IPS-20b (cell line): ENCODE measurements around the gene PRUNE2.
A peak's percentile ranks its signal among the peaks of the same experiment; 100 is the strongest.
"Not testable (repeated sequence)": the region's sequence is repeated elsewhere in the genome, so short reads cannot be mapped to it uniquely, and the experiment has no call there.

ENCODE experiments used
- H3K27ac ChIP-seq: one replicate; pipeline ENCODE4 v1.5.1; 2013; ENCODE audit warnings: low read length
- H3K27me3 ChIP-seq: 2 replicates; pipeline ENCODE4 v1.6.1; 2013; ENCODE audit warnings: mild to moderate bottlenecking, low read length, inconsistent platforms; ENCODE audit not compliant: insufficient read depth
- H3K36me3 ChIP-seq: 2 replicates; pipeline ENCODE4 v1.6.1; 2013; ENCODE audit warnings: low read depth, mild to moderate bottlenecking, inconsistent platforms, low read length, moderate library complexity; ENCODE audit not compliant: insufficient read depth
- H3K4me1 ChIP-seq: 2 replicates; pipeline ENCODE4 v1.6.1; 2013; ENCODE audit warnings: mild to moderate bottlenecking, control low read depth, inconsistent platforms, low read length, moderate library complexity; ENCODE audit not compliant: insufficient read depth
- H3K4me3 ChIP-seq: 2 replicates; pipeline ENCODE4 v1.5.1; 2013; ENCODE audit warnings: mild to moderate bottlenecking, low read length, inconsistent platforms
- H3K9ac ChIP-seq: 2 replicates; pipeline ENCODE4 v1.6.1; 2013; ENCODE audit warnings: low read depth, mild to moderate bottlenecking, inconsistent platforms, low read length, moderate library complexity
- H3K9me3 ChIP-seq: 2 replicates; pipeline ENCODE4 v1.6.1; 2013; ENCODE audit warnings: mild to moderate bottlenecking, low read depth, low read length, inconsistent platforms; ENCODE audit not compliant: insufficient read depth

The PRUNE2 gene, protein sequence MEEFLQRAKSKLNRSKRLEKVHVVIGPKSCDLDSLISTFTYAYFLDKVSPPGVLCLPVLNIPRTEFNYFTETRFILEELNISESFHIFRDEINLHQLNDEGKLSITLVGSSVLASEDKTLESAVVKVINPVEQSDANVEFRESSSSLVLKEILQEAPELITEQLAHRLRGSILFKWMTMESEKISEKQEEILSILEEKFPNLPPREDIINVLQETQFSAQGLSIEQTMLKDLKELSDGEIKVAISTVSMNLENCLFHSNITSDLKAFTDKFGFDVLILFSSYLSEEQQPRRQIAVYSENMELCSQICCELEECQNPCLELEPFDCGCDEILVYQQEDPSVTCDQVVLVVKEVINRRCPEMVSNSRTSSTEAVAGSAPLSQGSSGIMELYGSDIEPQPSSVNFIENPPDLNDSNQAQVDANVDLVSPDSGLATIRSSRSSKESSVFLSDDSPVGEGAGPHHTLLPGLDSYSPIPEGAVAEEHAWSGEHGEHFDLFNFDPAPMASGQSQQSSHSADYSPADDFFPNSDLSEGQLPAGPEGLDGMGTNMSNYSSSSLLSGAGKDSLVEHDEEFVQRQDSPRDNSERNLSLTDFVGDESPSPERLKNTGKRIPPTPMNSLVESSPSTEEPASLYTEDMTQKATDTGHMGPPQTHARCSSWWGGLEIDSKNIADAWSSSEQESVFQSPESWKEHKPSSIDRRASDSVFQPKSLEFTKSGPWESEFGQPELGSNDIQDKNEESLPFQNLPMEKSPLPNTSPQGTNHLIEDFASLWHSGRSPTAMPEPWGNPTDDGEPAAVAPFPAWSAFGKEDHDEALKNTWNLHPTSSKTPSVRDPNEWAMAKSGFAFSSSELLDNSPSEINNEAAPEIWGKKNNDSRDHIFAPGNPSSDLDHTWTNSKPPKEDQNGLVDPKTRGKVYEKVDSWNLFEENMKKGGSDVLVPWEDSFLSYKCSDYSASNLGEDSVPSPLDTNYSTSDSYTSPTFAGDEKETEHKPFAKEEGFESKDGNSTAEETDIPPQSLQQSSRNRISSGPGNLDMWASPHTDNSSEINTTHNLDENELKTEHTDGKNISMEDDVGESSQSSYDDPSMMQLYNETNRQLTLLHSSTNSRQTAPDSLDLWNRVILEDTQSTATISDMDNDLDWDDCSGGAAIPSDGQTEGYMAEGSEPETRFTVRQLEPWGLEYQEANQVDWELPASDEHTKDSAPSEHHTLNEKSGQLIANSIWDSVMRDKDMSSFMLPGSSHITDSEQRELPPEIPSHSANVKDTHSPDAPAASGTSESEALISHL (N-terminal part only)

DNA sequence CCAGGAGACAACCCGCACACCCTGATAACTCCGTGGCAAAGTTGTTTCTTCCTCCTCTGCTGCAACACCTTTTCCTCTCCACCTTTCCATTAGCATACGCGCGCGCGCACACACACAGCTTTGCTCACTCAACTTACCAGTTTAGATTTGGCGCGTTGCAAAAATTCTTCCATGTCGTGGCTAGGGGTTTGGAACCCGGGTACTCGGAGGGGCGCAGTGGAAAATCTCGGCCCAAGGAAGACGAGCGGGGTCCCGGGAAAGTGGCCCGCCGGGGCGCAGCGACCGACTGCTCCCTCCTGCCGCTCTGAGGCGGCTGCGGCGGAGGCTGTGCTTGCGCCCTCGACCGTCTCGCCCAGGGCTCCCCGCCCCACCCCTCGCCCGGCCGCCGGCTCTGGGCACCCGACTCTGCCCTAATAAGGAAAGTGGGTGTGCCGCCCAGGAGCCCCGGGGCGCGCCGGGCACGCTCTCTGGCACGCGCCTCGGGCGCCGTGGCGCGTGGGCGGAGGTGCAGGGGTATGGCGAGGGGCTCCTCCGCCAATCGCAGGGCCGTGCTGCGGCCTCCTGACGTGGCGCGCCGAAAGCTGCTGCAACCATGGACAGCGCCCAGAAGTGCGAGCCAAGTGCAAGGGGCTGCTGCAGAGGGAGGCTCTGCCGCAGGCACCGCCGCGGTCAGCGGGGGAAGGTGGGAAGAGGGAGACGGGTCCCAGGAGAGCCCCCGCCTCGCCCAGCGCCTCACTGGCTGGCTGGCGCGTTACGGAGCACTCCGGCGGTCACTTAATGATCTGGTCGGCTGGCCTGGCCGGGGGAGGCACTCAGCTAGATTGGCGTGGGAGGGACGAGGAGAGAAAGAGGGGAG is at the start of gene PRUNE2:
PRUNE2 (minus strand) TSS at position 324 of the 856 bp plus-strand sequence; CDS start at position 173, 151 bp downstream.
- H3K9ac ChIP-seq, result peak within 1 kb of the TSS; percentile 89
- peak within 1 kb of the TSS; percentile 28 for H3K27ac ChIP-seq
- H3K4me1 ChIP-seq, result peaks cover 3% of the 10 kb centered on the region; the same call in 1 of the 2 replicates
- H3K4me3 ChIP-seq, result peak within 1 kb of the TSS; percentile 97
- peaks cover 50% of the 10 kb centered on the region for H3K27me3 ChIP-seq
- no peaks in the 10 kb centered on the region for H3K36me3 ChIP-seq
- no peaks in the 10 kb centered on the region for H3K9me3 ChIP-seq

DNA sequence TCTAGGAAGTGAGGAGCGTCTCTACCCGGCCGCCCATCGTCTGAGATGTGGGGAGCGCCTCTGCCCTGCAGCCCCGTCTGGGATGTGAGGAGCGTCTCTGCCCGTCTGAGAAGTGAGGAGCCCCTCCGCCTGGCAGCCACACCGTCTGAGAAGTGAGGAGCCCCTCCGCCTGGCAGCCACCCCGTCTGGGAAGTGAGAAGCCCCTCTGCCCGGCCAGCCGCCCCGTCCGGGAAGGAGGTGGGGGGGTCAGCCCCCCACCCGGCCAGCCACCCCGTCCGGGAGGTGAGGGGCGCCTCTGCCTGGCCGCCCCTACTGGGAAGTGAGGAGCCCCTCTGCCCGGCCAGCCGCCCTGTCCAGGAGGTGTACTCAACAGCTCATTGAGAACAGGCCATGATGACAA is 49.5 kb upstream of the PRUNE2 start:
- not testable (repeated sequence) for H3K4me3 ChIP-seq, H3K27me3 ChIP-seq, H3K36me3 ChIP-seq, H3K4me1 ChIP-seq, H3K9ac ChIP-seq, H3K27ac ChIP-seq, H3K9me3 ChIP-seq

DNA sequence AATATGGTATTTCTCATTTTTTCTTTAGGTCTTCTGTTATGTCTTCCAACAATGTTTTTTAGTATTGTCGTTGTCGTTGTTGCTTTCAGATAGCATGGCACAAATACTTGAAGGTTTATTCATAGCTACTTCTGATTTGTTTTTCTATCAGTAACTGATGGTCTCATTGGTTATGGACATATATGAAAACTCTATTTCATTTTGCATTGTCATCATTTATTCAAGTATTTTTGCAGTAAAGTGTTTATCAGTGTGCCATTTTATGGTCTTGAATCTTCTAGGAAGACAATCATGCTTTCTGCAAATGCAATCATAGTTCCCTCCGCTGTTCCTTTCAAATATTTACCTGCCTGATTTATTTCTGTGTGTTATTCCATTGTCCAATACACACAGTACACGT is 44.0 kb upstream of the PRUNE2 start:
- no peaks in the 10 kb centered on the region for H3K36me3 ChIP-seq
- no peak overlapping the region for H3K4me3 ChIP-seq
- H3K27ac ChIP-seq, result no peak overlapping the region
- no peaks in the 10 kb centered on the region for H3K27me3 ChIP-seq
- no peak overlapping the region for H3K9ac ChIP-seq
- no peaks in the 10 kb centered on the region for H3K4me1 ChIP-seq
- H3K9me3 ChIP-seq, result no peaks in the 10 kb centered on the region

DNA sequence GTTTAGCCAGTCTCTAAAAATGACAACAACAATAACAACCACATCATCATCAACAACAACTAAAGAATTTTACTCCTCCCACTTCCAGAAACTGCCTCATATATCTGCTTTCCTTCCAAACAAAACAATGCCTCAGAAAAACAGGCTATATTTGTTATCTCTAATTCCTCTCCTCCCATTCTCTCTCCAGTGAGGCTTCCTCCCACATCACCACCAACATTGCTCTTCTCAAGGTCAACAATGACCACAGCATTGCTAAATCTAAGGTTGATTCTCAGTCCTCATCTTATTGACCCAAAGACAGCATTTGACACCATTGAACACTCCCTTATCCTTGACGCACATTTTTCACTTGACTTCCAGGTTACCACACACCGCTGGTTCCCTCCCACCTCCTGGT is 38.1 kb upstream of the PRUNE2 start:
- Histone ChIP-seq H3K4me3 (no peak overlapping the region), H3K36me3 (no peaks in the 10 kb centered on the region), H3K4me1 (no peaks in the 10 kb centered on the region), H3K9ac (no peak overlapping the region), H3K27ac (no peak overlapping the region), H3K9me3 (no peaks in the 10 kb centered on the region), H3K27me3 (no peaks in the 10 kb centered on the region)

DNA sequence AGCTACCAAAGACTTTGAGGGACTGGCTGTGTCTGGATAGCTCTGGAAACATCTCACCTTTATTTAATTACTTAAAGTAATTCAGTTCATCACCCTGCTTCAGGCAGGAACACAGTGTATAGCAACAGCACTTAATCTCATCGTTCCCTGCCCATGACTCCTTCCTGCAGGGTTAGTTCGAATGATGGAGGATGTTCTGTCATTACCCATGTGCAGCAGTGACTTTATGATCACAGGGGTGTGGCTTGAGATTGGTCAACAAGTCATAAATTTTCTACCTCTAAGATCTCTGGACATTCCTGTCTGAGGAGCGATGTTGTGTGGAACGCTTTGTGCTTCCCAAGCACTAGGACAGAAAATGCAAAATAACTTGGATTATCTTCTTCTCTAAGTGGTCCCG is 37.1 kb upstream of the PRUNE2 start:
- H3K27ac ChIP-seq, result no peak overlapping the region

DNA sequence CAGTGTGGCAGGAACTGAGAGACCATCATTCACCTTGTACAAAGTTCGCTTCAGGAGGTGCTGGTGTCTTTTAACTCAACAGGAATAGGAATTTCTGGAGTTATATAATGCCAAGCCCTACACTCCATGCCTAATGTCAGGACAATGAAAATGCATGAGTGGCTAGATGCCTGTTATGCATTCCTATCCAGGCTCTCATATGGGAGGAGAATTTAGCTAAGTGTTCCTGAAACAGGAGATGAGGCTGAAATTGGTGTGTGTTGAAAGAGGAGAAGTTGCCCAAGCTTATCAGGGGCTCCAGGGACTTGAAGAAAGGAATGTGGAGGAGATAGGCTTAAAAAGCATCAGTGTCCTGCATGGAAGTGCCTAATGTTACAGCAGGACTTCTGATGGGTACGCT is 26.8 kb upstream of the PRUNE2 start:
- Histone ChIP-seq H3K4me3 (no peak overlapping the region), H3K9ac (no peak overlapping the region), H3K9me3 (no peaks in the 10 kb centered on the region), H3K4me1 (no peaks in the 10 kb centered on the region), H3K27ac (no peak overlapping the region), H3K36me3 (no peaks in the 10 kb centered on the region), H3K27me3 (no peaks in the 10 kb centered on the region)

More for the DNA sequence above, 37.1 kb upstream of the PRUNE2 start:
- no peak overlapping the region for H3K4me3 ChIP-seq
- H3K27me3 ChIP-seq, result no peaks in the 10 kb centered on the region
- H3K4me1 ChIP-seq, result no peaks in the 10 kb centered on the region
- no peak overlapping the region for H3K9ac ChIP-seq
- no peaks in the 10 kb centered on the region for H3K9me3 ChIP-seq
- no peaks in the 10 kb centered on the region for H3K36me3 ChIP-seq

DNA sequence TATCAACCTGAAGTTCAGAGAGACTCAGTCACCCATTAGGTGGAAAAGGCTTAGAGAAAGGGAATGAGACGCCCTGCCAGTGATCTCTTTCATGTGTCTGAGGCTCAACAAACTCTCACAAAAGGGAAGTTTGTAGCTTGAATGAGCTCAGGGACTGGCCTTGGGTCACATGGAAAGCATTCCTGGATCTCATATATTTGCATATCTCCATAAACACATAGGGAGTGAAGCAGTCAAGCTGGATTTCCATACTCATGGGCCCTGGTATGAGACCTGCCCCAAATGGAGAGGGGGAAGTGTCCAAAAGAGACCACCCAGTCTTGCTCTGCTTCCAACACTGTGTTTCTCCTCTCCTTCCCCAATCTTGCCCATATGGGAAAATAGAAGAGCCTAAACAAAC is 26.4 kb upstream of the PRUNE2 start:
- Histone ChIP-seq H3K9ac (no peak overlapping the region), H3K4me1 (no peaks in the 10 kb centered on the region), H3K9me3 (no peaks in the 10 kb centered on the region), H3K27me3 (no peaks in the 10 kb centered on the region), H3K27ac (no peak overlapping the region), H3K4me3 (no peak overlapping the region), H3K36me3 (no peaks in the 10 kb centered on the region)

DNA sequence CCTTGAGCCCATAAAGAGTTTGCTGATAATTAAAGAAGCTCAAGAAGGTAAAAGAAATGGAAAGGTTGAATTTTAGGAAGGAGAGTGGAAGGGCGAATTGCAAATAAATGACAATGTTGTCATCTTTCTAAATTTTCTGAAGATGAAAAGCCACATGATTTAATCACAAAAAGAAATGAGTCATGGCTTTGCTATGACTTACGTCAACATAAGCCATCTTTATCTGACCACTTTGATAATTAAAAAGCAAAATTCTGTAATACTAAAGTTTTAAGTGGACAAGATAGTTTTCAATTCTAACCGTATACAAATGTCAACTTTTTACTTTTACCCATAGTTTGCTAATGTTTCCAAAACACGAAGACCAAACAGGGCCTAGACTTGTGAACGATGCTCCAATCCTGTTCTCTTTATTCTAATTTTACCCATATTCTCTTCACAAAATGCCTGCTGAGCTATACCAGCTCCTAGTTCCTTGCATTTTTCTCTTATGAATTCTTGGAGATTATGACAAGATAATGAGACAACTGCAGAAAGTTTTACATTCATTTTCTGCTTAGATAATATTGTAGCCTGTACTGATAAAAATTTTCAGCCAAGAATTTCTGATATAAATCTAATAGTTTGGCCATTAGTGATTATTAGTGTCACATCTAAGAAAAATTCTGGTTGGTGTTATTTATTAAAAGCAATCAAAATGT is 21.8 kb upstream of the PRUNE2 start:
- H3K4me1 ChIP-seq, result no peaks in the 10 kb centered on the region
- 0 out of 2 replicates have a peak, but pooled peaks cover 9% of the 10 kb centered on the region for H3K9me3 ChIP-seq
- H3K27me3 ChIP-seq, result no peaks in the 10 kb centered on the region
- no peak overlapping the region for H3K9ac ChIP-seq
- H3K4me3 ChIP-seq, result no peak overlapping the region
- H3K36me3 ChIP-seq, result no peaks in the 10 kb centered on the region
- no peak overlapping the region for H3K27ac ChIP-seq

DNA sequence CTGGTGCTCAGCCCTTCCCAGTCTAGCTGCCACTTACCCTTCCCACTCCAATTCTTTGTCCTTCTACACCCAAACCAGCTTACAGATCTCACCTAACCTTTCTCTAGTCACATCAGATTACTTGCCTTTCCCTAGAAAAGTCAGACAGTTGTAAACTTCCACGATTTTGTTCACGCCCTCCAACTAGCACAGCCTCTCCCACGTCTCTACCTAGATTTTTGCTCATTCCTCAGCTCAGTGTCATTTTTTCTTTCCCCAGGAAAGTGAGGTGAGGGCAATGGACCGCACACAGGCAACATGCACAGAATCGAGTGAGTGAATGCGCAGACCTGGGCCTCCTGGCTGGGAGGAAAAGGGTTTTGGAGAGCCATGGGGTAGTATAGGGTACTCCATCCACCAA is 20.9 kb upstream of the PRUNE2 start:
- Histone ChIP-seq H3K36me3 (no peaks in the 10 kb centered on the region), H3K4me1 (no peaks in the 10 kb centered on the region), H3K9ac (no peak overlapping the region), H3K27me3 (no peaks in the 10 kb centered on the region), H3K4me3 (no peak overlapping the region), H3K27ac (no peak overlapping the region), H3K9me3 (0 out of 2 replicates have a peak, but pooled peaks cover 9% of the 10 kb centered on the region)

DNA sequence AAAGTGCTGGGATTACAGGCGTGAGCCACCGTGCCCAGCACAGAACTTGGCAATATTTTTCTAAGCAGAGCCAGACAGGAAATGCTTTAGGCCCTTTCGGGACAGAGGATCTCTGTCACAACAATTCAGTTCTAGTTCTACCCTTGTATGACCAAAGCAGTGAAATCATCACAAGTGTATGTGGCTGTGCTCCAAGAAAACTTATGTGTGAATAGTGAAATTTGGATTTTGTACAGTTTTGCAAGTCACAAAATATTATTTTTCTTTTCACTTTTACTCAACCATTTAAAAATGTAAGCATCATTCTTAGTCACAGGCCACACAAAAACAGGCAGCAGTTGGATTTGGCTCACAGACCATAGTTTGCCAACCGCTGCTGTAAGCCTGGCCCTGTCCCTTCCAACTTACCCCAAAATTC is 20.4 kb upstream of the PRUNE2 start:
- H3K4me3 ChIP-seq, result no peak overlapping the region
- H3K4me1 ChIP-seq, result no peaks in the 10 kb centered on the region
- H3K36me3 ChIP-seq, result no peaks in the 10 kb centered on the region
- H3K27me3 ChIP-seq, result no peaks in the 10 kb centered on the region
- no peak overlapping the region for H3K9ac ChIP-seq
- H3K9me3 ChIP-seq, result 0 out of 2 replicates have a peak, but pooled peaks cover 9% of the 10 kb centered on the region
- H3K27ac ChIP-seq, result no peak overlapping the region
